Peyer's patch (tissue), 4 donors: ENCODE data around the gene NFAM1. TPM values are rescaled to one million over a fixed set of nuclear protein-coding genes. Genes with fewer than 3 reads are reported as not detected.

Experiments
- DNase-seq, 3 donors: peaks; one replicate each; pipeline ENCODE4 v3.0.0-alpha.2; 2017 to 2019
- H3K27ac ChIP-seq, 4 donors: fragments of 200-600 bp; sonication (generic); one replicate each; pipeline ENCODE4 v1.5.1; 2016 to 2019
- H3K27me3 ChIP-seq, 2 donors: fragments of 200-600 bp; sonication (generic); one replicate each; pipeline ENCODE4 v1.5.1; 2019
- H3K36me3 ChIP-seq, 3 donors: fragments of 200-600 bp; sonication (generic); one replicate each; pipeline ENCODE4 v1.5.1; 2016 to 2019
- H3K4me1 ChIP-seq, 4 donors: fragments of 200-600 bp; sonication (generic); one replicate each; pipeline ENCODE4 v1.5.1; 2016 to 2019
- H3K4me3 ChIP-seq, 4 donors: fragments of 200-600 bp; sonication (generic); 1 replicate in 3 of 4; 2 replicates in 1 of 4; pipeline ENCODE4 v1.5.1; 2016 to 2019; ENCODE audit warnings: mild to moderate bottlenecking in 1 of 4
- H3K9me3 ChIP-seq, 4 donors: fragments of 200-600 bp; sonication (generic); one replicate each; pipeline ENCODE4 v1.5.1; 2016 to 2019; ENCODE audit warnings: mild to moderate bottlenecking in 1 of 4
- POLR2A ChIP-seq, 2 donors: fragments of 450-650 bp; IDR thresholded peaks; one replicate each; pipeline ENCODE4 v1.5.1; 2017; ENCODE audit warnings: antibody characterized with exemption in 2 of 2, mild to moderate bottlenecking in 2 of 2, moderate library complexity in 2 of 2
- total RNA-seq, 4 donors: library from RNA; depleted of rRNA; stranded (reverse); fragments of >200 nt; gene quantifications; one replicate each; pipeline ENCODE4 v1.1.0, GENCODE V29; 2016
- TF ChIP-seq, protein P1 (sequence below), 6 experiments: fragments of 450-650 bp in 4 of 6; fragments of 200-600 bp in 2 of 6; sonication (generic) in 1 of 6; IDR thresholded peaks; one replicate each; pipeline ENCODE4 v1.5.1; 2017 to 2019; ENCODE audit warnings: antibody characterized with exemption in 6 of 6, mild to moderate bottlenecking in 3 of 6, moderate library complexity in 1 of 6

Gene NFAM1
- total RNA-seq, 4 donors from 2014 or later = 0.35 to 2.4 (median 1.0) TPM

DNA sequence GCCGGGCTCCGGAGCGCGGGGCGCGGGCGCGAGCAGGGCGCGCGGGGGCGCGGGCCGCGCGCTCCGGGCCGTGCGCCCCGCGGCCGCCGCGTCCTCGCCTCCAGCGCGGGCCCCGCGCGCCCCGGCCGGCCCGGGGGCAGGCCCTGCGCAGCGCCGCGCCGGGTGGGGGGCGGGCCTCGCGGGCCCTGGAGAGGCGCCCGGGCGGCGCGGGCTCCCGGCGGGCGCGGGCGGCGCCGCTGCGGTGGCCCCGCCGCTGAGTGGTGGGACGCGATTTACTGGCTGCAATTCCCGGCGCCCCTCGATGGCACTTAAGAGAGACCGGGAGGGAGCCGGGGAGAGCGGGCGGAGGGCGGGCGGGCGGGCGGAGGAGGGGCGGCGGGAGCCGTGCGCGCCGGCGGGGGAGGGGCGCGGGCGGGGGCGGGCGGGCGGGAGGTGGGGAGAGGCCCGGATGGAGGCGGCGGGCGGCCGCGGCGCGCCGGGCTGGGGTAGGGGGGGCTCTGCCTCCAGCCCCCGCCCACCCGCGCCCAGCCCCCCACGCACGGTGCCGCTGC is 88.6 kb downstream of the NFAM1 start:
- peak overlapping the region; percentile 1 to 49 (median 45) for H3K4me3 ChIP-seq
- DNase-seq = no peak
- no peaks in the 10 kb centered on the region for H3K9me3 ChIP-seq
- peaks cover 0 to 19% (median 3%) of the 10 kb centered on the region in 4 donors for H3K4me1 ChIP-seq
- H3K27ac ChIP-seq = peak overlapping the region in 2 of 4 donors; percentile 13 to 30
- no peaks in the 10 kb centered on the region for H3K36me3 ChIP-seq
- TF ChIP-seq, protein P1, sequence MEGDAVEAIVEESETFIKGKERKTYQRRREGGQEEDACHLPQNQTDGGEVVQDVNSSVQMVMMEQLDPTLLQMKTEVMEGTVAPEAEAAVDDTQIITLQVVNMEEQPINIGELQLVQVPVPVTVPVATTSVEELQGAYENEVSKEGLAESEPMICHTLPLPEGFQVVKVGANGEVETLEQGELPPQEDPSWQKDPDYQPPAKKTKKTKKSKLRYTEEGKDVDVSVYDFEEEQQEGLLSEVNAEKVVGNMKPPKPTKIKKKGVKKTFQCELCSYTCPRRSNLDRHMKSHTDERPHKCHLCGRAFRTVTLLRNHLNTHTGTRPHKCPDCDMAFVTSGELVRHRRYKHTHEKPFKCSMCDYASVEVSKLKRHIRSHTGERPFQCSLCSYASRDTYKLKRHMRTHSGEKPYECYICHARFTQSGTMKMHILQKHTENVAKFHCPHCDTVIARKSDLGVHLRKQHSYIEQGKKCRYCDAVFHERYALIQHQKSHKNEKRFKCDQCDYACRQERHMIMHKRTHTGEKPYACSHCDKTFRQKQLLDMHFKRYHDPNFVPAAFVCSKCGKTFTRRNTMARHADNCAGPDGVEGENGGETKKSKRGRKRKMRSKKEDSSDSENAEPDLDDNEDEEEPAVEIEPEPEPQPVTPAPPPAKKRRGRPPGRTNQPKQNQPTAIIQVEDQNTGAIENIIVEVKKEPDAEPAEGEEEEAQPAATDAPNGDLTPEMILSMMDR (IDR thresholded peaks at IDR 0.05) = no peak
- TF ChIP-seq POLR2A (IDR thresholded peaks at IDR 0.05) = no peak
- H3K27me3 ChIP-seq = no peaks in the 10 kb centered on the region

DNA sequence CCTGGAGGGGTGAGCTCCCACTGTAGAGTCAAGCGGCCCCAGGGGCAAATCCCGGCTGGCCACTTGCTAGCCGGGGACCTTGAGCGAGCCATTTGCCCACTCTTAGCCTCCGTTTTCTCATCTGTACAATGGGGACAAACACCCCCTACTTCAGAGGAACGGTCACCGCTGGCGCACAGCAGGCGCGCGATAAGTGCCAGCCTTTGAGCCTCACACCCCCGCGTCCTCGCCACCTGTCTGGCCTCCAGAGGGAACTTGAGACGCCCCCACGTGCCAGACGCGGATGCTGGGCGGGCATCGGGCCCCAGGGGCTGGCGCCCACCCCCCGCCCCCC is 89.1 kb downstream of the NFAM1 start:
- no peak overlapping the region for H3K27ac ChIP-seq
- no peaks in the 10 kb centered on the region for H3K9me3 ChIP-seq
- no peak for DNase-seq
- H3K4me3 ChIP-seq = peak overlapping the region; percentile 24 to 49 (median 45)
- no peaks in the 10 kb centered on the region for H3K36me3 ChIP-seq
- TF ChIP-seq, protein P1 (IDR thresholded peaks at IDR 0.05) = no peak
- TF ChIP-seq POLR2A (IDR thresholded peaks at IDR 0.05) = no peak
- peaks cover 0 to 23% (median 3%) of the 10 kb centered on the region in 4 donors for H3K4me1 ChIP-seq
- no peaks in the 10 kb centered on the region for H3K27me3 ChIP-seq

DNA sequence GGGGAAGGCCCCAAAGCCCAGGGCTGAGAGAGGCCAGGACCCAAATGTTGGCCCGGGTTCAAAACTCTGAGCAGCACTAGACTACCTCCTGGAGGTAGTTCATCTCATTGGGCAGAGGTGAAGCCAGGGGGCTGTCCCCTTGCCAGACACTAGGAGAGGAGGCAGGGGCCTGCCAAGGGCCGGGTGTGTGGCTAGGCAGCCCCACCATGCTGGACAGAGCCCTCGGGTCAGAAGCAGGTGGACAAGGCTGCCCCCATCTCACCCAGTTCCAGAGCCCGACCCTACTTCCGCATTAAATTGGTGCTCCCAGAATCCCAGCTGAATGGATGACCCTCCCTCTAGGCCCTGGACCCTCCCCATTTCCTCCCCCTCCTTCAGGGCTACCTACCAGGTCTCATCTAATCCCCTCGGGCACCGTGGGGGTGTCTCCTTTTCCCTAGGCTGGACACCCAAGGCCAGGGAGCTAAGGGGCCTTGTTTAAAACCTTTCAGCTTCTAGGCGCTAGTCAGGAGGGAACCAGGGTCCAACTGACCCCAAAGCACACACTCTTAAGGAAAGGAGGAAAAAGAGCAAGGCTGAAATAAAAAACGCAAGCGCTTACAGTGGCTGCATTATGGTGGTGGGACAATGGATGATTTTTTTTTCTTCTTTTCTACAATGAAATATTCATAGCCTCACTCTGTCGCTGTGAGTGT is 89.6 kb downstream of the NFAM1 start:
- no peak for DNase-seq
- Histone ChIP-seq H3K4me3 (peak overlapping the region in 2 of 4 donors; percentile 44 to 46), H3K9me3 (no peaks in the 10 kb centered on the region), H3K4me1 (peaks cover 0 to 23% (median 3%) of the 10 kb centered on the region in 4 donors), H3K27ac (no peak overlapping the region), H3K36me3 (no peaks in the 10 kb centered on the region), H3K27me3 (no peaks in the 10 kb centered on the region)
- TF ChIP-seq, protein P1 (IDR thresholded peaks at IDR 0.05) = no peak
- TF ChIP-seq POLR2A (IDR thresholded peaks at IDR 0.05) = no peak

DNA sequence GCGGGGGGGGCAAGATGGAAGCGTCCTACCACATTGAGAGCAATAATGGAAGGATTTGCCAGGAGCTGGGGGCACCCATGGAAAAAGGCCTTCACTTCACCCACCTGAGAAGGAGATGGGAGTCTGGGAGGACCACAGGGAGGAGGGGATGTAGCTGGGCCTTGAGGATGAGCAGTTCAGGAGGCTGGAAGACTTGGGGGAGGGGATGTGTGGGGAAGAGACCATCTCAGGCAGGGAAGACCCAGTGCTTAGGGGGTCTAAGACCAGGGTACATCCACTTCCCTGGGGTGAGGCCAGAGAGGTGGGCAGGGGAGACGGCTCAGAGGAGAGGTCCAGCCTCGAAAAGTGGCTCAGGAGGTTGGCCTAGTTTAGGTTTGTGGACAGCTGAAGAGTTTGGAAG is 90.4 kb downstream of the NFAM1 start:
- no peaks in the 10 kb centered on the region for H3K27me3 ChIP-seq
- no peak overlapping the region for H3K27ac ChIP-seq
- no peaks in the 10 kb centered on the region for H3K36me3 ChIP-seq
- TF ChIP-seq POLR2A (IDR thresholded peaks at IDR 0.05) = no peak
- TF ChIP-seq, protein P1 (IDR thresholded peaks at IDR 0.05) = no peak
- no peak for DNase-seq
- peaks cover 0 to 23% (median 3%) of the 10 kb centered on the region in 4 donors for H3K4me1 ChIP-seq
- H3K4me3 ChIP-seq = no peak overlapping the region
- H3K9me3 ChIP-seq = no peaks in the 10 kb centered on the region

DNA sequence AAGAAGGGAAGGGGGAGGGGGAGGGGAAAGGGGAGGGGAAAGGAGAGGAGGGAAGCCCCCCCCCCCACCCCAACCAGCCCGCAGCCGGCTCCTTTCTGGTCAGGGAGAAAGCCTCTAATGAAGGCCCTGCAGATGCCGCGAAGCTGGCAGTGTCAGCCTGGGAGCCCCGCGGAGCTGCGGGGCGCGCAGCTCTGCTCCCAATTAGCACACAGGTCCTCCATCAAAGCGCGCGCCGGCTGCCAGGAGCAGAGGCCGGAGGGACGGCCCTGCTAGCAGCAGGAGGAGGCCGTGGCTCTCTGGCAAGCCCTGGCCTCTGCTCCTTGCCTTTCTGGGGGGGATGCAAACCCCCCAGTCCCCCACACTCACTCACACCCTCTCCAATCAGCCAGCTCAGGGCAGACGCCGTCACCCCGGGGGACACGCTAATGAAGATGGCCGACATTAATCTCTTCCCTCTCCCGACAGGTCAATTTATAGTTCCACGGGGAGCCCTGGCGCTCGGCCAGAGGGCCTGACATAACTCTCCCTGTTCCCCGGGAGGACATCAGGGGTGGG is 91.3 kb downstream of the NFAM1 start:
- peaks cover 0 to 23% (median 3%) of the 10 kb centered on the region in 4 donors for H3K4me1 ChIP-seq
- DNase-seq = no peak
- TF ChIP-seq, protein P1 (IDR thresholded peaks at IDR 0.05) = no peak
- TF ChIP-seq POLR2A (IDR thresholded peaks at IDR 0.05) = no peak
- H3K4me3 ChIP-seq = no peak overlapping the region
- no peaks in the 10 kb centered on the region for H3K27me3 ChIP-seq
- H3K36me3 ChIP-seq = no peaks in the 10 kb centered on the region
- H3K9me3 ChIP-seq = no peaks in the 10 kb centered on the region
- no peak overlapping the region for H3K27ac ChIP-seq
